Measurements from ENCODE around the gene CCDC86.

DNA sequence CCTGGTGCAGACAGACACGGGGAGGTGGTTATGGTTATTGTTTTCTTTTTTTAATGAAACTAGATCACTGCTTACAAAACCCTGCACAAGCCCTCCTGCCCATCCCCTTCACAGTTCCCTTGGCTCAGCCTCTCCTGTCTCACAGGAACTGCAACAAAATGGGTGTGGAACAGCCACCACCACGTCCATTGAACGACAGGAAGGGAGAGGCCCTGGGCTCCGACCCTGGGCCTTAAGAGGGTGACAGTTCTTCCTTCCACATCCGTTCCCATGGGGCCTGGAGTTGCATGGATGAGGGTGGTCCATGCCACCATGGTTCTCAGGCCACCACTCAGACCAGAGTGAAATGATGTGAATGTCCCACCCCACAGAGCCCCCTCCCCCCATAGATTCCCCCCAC lies 48.8 kb downstream of the CCDC86 start:
- TF ChIP-seq, protein P1, sequence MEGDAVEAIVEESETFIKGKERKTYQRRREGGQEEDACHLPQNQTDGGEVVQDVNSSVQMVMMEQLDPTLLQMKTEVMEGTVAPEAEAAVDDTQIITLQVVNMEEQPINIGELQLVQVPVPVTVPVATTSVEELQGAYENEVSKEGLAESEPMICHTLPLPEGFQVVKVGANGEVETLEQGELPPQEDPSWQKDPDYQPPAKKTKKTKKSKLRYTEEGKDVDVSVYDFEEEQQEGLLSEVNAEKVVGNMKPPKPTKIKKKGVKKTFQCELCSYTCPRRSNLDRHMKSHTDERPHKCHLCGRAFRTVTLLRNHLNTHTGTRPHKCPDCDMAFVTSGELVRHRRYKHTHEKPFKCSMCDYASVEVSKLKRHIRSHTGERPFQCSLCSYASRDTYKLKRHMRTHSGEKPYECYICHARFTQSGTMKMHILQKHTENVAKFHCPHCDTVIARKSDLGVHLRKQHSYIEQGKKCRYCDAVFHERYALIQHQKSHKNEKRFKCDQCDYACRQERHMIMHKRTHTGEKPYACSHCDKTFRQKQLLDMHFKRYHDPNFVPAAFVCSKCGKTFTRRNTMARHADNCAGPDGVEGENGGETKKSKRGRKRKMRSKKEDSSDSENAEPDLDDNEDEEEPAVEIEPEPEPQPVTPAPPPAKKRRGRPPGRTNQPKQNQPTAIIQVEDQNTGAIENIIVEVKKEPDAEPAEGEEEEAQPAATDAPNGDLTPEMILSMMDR (conservative IDR thresholded peaks at IDR 0.05) = no peak
- TF ChIP-seq ZFX (IDR thresholded peaks at IDR 0.05) = no peak
